IMR-90 (cell line): ENCODE data around the gene CCL20. TPM values are rescaled to one million over a fixed set of nuclear protein-coding genes. Genes with fewer than 3 reads are reported as not detected.

Experiments
- ATAC-seq: fragments of 200-7000 bp; cut with Tn5 transposase; 2 replicates; pipeline ENCODE4 v1.9.1; 2020; ENCODE audit warnings: low read depth, mild to moderate bottlenecking, moderate library complexity
- BruUV-seq: library from RNA; stranded (reverse); fragments of 400-500 nt; replicated peaks from 2 replicates; lab custom pipeline; 2021; lab: Mats Ljungman, UMichigan
- CTCF ChIA-PET: fragments of 300-600 bp; formaldehyde crosslinking; extraction: SDS; loops from one replicate; lab custom pipeline; 2021; ENCODE audit warnings: antibody characterized with exemption; lab: Yijun Ruan, JAX
- POLR2A ChIA-PET: fragments of 300-600 bp; sonication (Branson Sonifier 250); formaldehyde crosslinking; loops from one replicate; lab custom pipeline; 2022; ENCODE audit warnings: antibody characterized with exemption; ENCODE audit not compliant: unreplicated experiment; lab: Charles Lee
- DNase-seq: peaks from one replicate; pipeline ENCODE4 v3.0.0; 2013
- H2AFZ ChIP-seq: replicated peaks from 2 replicates; pipeline ENCODE3; 2013; ENCODE audit warnings: low read length, mild to moderate bottlenecking; ENCODE audit not compliant: poor library complexity
- H2AK5ac ChIP-seq: 2 replicates; pipeline ENCODE4 v1.6.1; 2013; ENCODE audit warnings: low read depth, low read length, inconsistent platforms
- H2AK9ac ChIP-seq: replicated peaks from 2 replicates; pipeline ENCODE3; 2013; ENCODE audit warnings: mild to moderate bottlenecking, low read depth, low read length, moderate library complexity; ENCODE audit not compliant: poor library complexity
- H2BK120ac ChIP-seq: 2 replicates; pipeline ENCODE4 v1.6.1; 2013; ENCODE audit warnings: low read depth, low read length, inconsistent platforms
- H2BK15ac ChIP-seq: 3 replicates; pipeline ENCODE4 v1.6.1; 2013; ENCODE audit warnings: low read depth, low read length, inconsistent platforms
- H2BK20ac ChIP-seq: 2 replicates; pipeline ENCODE4 v1.6.1; 2013; ENCODE audit warnings: low read depth, mild to moderate bottlenecking, inconsistent platforms, low read length, moderate library complexity
- H2BK5ac ChIP-seq: 2 replicates; pipeline ENCODE4 v1.6.1; 2013; ENCODE audit warnings: mild to moderate bottlenecking, low read depth, low read length, inconsistent platforms; ENCODE audit not compliant: poor library complexity, severe bottlenecking
- H3K14ac ChIP-seq: replicated peaks from 2 replicates; pipeline ENCODE4 v1.6.1; 2013; ENCODE audit warnings: low read depth, low read length, inconsistent platforms
- H3K18ac ChIP-seq: 2 replicates; pipeline ENCODE4 v1.6.1; 2013; ENCODE audit warnings: low read depth, low read length, control low read depth
- H3K23ac ChIP-seq: 2 replicates; pipeline ENCODE4 v1.6.1; 2013; ENCODE audit warnings: low read depth, low read length, inconsistent platforms
- H3K27ac ChIP-seq: 2 replicates; pipeline ENCODE4 v1.5.1; 2013; ENCODE audit warnings: mild to moderate bottlenecking, control low read depth, low read length; ENCODE audit not compliant: insufficient read depth
- H3K27me3 ChIP-seq: 2 replicates; pipeline ENCODE4 v1.6.1; 2013; ENCODE audit warnings: low read length; ENCODE audit not compliant: control insufficient read depth, insufficient read depth
- H3K36me3 ChIP-seq: 2 replicates; pipeline ENCODE4 v1.6.1; 2013; ENCODE audit warnings: low read length, mixed read lengths; ENCODE audit not compliant: control insufficient read depth, insufficient read depth
- H3K4ac ChIP-seq: 2 replicates; pipeline ENCODE4 v1.6.1; 2013; ENCODE audit warnings: low read depth, low read length, inconsistent platforms
- H3K4me1 ChIP-seq: 2 replicates; pipeline ENCODE4 v1.6.1; 2013; ENCODE audit warnings: low read length, mixed read lengths; ENCODE audit not compliant: control insufficient read depth, insufficient read depth
- H3K4me2 ChIP-seq: 2 replicates; pipeline ENCODE4 v1.6.1; 2013; ENCODE audit warnings: low read depth, mild to moderate bottlenecking, control low read depth, low read length, moderate library complexity
- H3K4me3 ChIP-seq: 2 replicates; pipeline ENCODE4 v1.5.1; 2013; ENCODE audit warnings: low read depth, mild to moderate bottlenecking, control low read depth, low read length, moderate library complexity; ENCODE audit not compliant: insufficient read depth
- H3K56ac ChIP-seq: 2 replicates; pipeline ENCODE4 v1.6.1; 2013; ENCODE audit warnings: low read length, inconsistent platforms; ENCODE audit not compliant: insufficient read depth; ENCODE audit errors: extremely low read depth
- H3K79me1 ChIP-seq, 2 experiments: 2 replicates each; pipeline ENCODE4 v1.6.1; 2013; ENCODE audit warnings: low read length in 2 of 2, inconsistent platforms in 1 of 2, low read depth in 1 of 2
- H3K9ac ChIP-seq: 2 replicates; pipeline ENCODE4 v1.6.1; 2013; ENCODE audit warnings: low read depth, low read length, control low read depth
- H3K9me1 ChIP-seq: 2 replicates; pipeline ENCODE4 v1.6.1; 2013; ENCODE audit warnings: low read length, inconsistent platforms; ENCODE audit not compliant: insufficient read depth
- H3K9me3 ChIP-seq: 2 replicates; pipeline ENCODE4 v1.6.1; 2013; ENCODE audit warnings: low read length; ENCODE audit not compliant: control insufficient read depth, insufficient read depth
- H4K20me1 ChIP-seq: 2 replicates; pipeline ENCODE4 v1.6.1; 2013; ENCODE audit warnings: low read length, inconsistent platforms; ENCODE audit not compliant: insufficient read depth
- H4K5ac ChIP-seq: 2 replicates; pipeline ENCODE4 v1.6.1; 2013; ENCODE audit warnings: mild to moderate bottlenecking, low read depth, low read length, control low read depth
- H4K8ac ChIP-seq, 2 experiments: 2 replicates each; pipeline ENCODE4 v1.6.1; 2013; ENCODE audit warnings: low read depth in 2 of 2, low read length in 2 of 2, control low read depth in 1 of 2, inconsistent platforms in 1 of 2
- H4K91ac ChIP-seq: 2 replicates; pipeline ENCODE4 v1.6.1; 2013; ENCODE audit warnings: low read depth, low read length, inconsistent platforms; ENCODE audit not compliant: insufficient read depth
- BHLHE40 ChIP-seq: fragments of 150-350 bp; IDR thresholded peaks from 2 replicates; pipeline ENCODE4 v1.6.1; 2016; ENCODE audit warnings: mild to moderate bottlenecking, low read depth, low read length
- CHD1 ChIP-seq: IDR thresholded peaks from 2 replicates; pipeline ENCODE4 v1.6.1; 2012; ENCODE audit warnings: low read depth, low read length, improper control_type of control experiment
- FOS ChIP-seq: fragments of 150-350 bp; IDR thresholded peaks from 2 replicates; pipeline ENCODE4 v1.6.1; 2016; ENCODE audit warnings: low read depth, low read length
- MAFK ChIP-seq: IDR thresholded peaks from 2 replicates; pipeline ENCODE4 v1.6.1; 2012; ENCODE audit warnings: low read depth, low read length, improper control_type of control experiment
- MAZ ChIP-seq: IDR thresholded peaks from 2 replicates; pipeline ENCODE4 v1.6.1; 2012; ENCODE audit warnings: low read depth, mild to moderate bottlenecking, low read length, improper control_type of control experiment, moderate library complexity, borderline replicate concordance
- MXI1 ChIP-seq: IDR thresholded peaks from 2 replicates; pipeline ENCODE4 v1.6.1; 2012; ENCODE audit warnings: low read depth, mild to moderate bottlenecking, low read length, moderate library complexity, borderline replicate concordance
- NFE2L2 ChIP-seq: fragments of 150-350 bp; IDR thresholded peaks from 2 replicates; pipeline ENCODE4 v1.6.1; 2016; ENCODE audit warnings: low read depth, mild to moderate bottlenecking, low read length
- POLR2A ChIP-seq: IDR thresholded peaks from 2 replicates; pipeline ENCODE4 v1.6.1; 2012; ENCODE audit warnings: mild to moderate bottlenecking, low read depth, low read length
- RAD21 ChIP-seq: IDR thresholded peaks from 2 replicates; pipeline ENCODE4 v1.6.1; 2012; ENCODE audit warnings: low read length, improper control_type of control experiment
- RFX5 ChIP-seq: IDR thresholded peaks from 2 replicates; pipeline ENCODE4 v1.8.0; 2012; ENCODE audit warnings: low read depth, mild to moderate bottlenecking, low read length, moderate library complexity
- SMC3 ChIP-seq: fragments of 150-350 bp; IDR thresholded peaks from 2 replicates; pipeline ENCODE4 v1.6.1; 2016; ENCODE audit warnings: low read depth, mild to moderate bottlenecking, antibody characterized with exemption, low read length, moderate library complexity
- WGBS, 2 experiments: methylation state at CpG; one replicate each; pipeline versions ENCODE4 v1.1.5 to v1.1.7; 2013; ENCODE audit warnings: missing lambda C conversion rate in 2 of 2; ENCODE audit not compliant: insufficient read length in 1 of 2; ENCODE audit errors: extremely low coverage in 2 of 2; 5-methylcytosine and 5-hydroxymethylcytosine counted together
- dilution Hi-C: fragments of 300-500 bp; cut with HindIII; formaldehyde crosslinking; loops from one replicate; pipeline ENCODE4 v1.14.3; 2018; ENCODE audit warnings: low sequenced_read_pairs; ENCODE audit not compliant: unreplicated experiment
- in situ Hi-C: fragments of 300-500 bp; cut with MboI; formaldehyde crosslinking; loops from 3 replicates; pipeline ENCODE4 v1.14.3; 2019; ENCODE audit warnings: low sequenced_read_pairs, inconsistent platforms, mixed read lengths
- intact Hi-C: fragments of 100-400 bp; cut with micrococcal nuclease; formaldehyde crosslinking; loops from 2 replicates; pipeline ENCODE4 v1.10.0; 2022
- polyA plus RNA-seq, 3 experiments: library from polyadenylated mRNA; depleted of rRNA; stranded (reverse); fragments of >200 nt; gene quantifications; 2 replicates each; pipeline ENCODE4 v1.2.3, GENCODE V29; 2012; ENCODE audit warnings: low replicate concordance in 1 of 3
- total RNA-seq: library from RNA; depleted of rRNA; stranded (reverse); fragments of >200 nt; gene quantifications from 2 replicates; pipeline ENCODE4 v1.2.3, GENCODE V29; 2012
- TF ChIP-seq, protein P1 (sequence below): fragments of 150-350 bp; IDR thresholded peaks from 2 replicates; pipeline ENCODE4 v1.6.1; 2016; ENCODE audit warnings: low read depth, mild to moderate bottlenecking, low read length, moderate library complexity, borderline replicate concordance
- TF ChIP-seq, protein P2 (sequence below): fragments of 150-350 bp; IDR thresholded peaks from 2 replicates; pipeline ENCODE4 v1.6.1; 2017; ENCODE audit warnings: mild to moderate bottlenecking, antibody characterized with exemption, low read length, low read depth

The CCL20 gene
- total and polyA plus RNA-seq, 2 of the 4 experiments (the other 2 are of a cell fraction), result not detected

DNA sequence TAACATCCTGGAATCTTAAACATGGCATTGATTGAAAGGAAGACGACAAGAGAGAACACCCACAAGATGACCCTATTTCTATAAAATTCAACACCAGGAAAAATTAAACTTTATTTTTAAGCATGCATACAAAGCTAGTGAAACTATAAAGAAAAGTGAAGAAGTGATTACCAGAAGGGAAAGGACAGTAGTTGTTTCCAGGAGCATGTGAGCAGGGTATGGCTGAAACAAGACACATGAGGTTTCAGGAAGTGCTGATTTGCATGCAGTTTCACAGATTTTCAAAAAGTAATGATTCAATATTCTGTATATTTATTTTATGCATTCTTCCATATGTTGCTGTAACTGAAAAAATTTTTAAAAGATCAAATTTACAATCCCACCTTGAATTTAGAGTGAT lies 33.2 kb downstream of the CCL20 start:
- peak; percentile 35 for ATAC-seq

More for the DNA sequence above, 33.2 kb downstream of the CCL20 start:
- Histone ChIP-seq H3K4me3 (no peak overlapping the region), H3K4me2 (no peak overlapping the region), H3K79me1 (no peaks in the 10 kb centered on the region), H3K9me3 (no peaks in the 10 kb centered on the region), H2AK5ac (no peak overlapping the region), H2AK9ac (no peak overlapping the region), H2BK5ac (no peak overlapping the region), H3K18ac (no peak overlapping the region), H4K8ac (no peak overlapping the region), H3K27ac (no peak overlapping the region), H3K36me3 (no peaks in the 10 kb centered on the region), H3K14ac (no peak overlapping the region), H3K9ac (no peak overlapping the region), H2BK20ac (no peak overlapping the region), H3K27me3 (no peaks in the 10 kb centered on the region), H2BK15ac (no peak overlapping the region), H4K5ac (no peak overlapping the region), H2BK120ac (no peak overlapping the region), H4K91ac (no peak overlapping the region), H3K23ac (no peak overlapping the region), H3K9me1 (no peaks in the 10 kb centered on the region), H3K56ac (no peak overlapping the region), H2AFZ (no peak overlapping the region), H3K4me1 (no peaks in the 10 kb centered on the region), H4K20me1 (no peaks in the 10 kb centered on the region), H3K4ac (no peak overlapping the region)
- intact Hi-C loops (no loop called here), dilution Hi-C loops (no loop called here), in situ Hi-C loops (no loop called here)
- ChIA-PET POLR2A (no interaction called here), CTCF (interaction anchor here (0.7 kb wide), 1 partner anchor 143 kb away, joined by 3 read pairs; no protein-coding TSS in a partner anchor)
- WGBS, 2 experiments, result no CpG with 5 or more reads among the region's 1 CpG
- BruUV-seq, result no TSS peak
- TF ChIP-seq, protein P1, sequence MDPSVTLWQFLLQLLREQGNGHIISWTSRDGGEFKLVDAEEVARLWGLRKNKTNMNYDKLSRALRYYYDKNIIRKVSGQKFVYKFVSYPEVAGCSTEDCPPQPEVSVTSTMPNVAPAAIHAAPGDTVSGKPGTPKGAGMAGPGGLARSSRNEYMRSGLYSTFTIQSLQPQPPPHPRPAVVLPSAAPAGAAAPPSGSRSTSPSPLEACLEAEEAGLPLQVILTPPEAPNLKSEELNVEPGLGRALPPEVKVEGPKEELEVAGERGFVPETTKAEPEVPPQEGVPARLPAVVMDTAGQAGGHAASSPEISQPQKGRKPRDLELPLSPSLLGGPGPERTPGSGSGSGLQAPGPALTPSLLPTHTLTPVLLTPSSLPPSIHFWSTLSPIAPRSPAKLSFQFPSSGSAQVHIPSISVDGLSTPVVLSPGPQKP, result no peak
- TF ChIP-seq CHD1 (no peak), MXI1 (no peak), POLR2A (no peak), RAD21 (no peak), MAFK (no peak), MAZ (no peak), NFE2L2 (no peak), FOS (no peak), RFX5 (no peak), BHLHE40 (no peak), SMC3 (no peak)
- TF ChIP-seq, protein P2, sequence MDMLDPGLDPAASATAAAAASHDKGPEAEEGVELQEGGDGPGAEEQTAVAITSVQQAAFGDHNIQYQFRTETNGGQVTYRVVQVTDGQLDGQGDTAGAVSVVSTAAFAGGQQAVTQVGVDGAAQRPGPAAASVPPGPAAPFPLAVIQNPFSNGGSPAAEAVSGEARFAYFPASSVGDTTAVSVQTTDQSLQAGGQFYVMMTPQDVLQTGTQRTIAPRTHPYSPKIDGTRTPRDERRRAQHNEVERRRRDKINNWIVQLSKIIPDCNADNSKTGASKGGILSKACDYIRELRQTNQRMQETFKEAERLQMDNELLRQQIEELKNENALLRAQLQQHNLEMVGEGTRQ, result no peak
- no peak for DNase-seq
